ENCODE data around the gene PIF1. TPM values are rescaled to one million over a fixed set of nuclear protein-coding genes. Genes with fewer than 3 reads are reported as not detected.

The PIF1 gene
- total and polyA plus RNA-seq, 7 experiments from 2014 or later: 0.34 to 30.2 (median 1.0) TPM; not detected in 4

DNA sequence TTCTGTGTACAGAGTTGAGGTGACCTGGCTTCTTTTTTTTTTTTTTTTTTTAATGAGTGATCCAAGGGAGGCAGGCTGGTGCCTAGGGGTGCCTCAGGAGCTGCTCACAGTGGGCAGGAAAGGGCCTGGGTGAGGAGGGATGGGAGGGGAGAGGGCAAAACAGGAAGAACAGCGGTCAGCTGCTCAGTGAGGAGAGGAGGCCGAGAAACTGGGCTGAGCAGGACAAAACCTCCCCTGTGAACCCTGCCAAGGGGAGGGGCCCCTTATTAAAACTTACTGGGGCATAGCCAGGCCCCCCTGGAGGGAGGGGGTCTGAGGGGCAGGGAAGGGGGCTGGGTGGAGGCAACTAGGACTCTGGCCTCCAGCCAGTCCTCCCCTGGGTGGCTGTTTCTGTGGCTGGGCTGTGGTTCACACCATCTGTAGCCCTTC is 19.8 kb upstream of the PIF1 start:
- Histone ChIP-seq H3K27ac (ENCODE audit: low read depth, low read length) (peak overlapping the region; percentile 40), H3K27me3 (ENCODE audit: control insufficient read depth in 2 of 2, insufficient read depth in 2 of 2, low read length in 2 of 2) (no peaks in the 10 kb centered on the region), H3K4me1 (ENCODE audit: control insufficient read depth in 2 of 2, insufficient read depth in 2 of 2, low read length in 2 of 2) (peaks cover 39 to 41% of the 10 kb centered on the region in 2 donors), H3K4me3 (ENCODE audit: low read length) (peak overlapping the region; percentile 55), H3K9me3 (ENCODE audit: control insufficient read depth in 2 of 3, low read length in 3 of 3) (no peaks in the 10 kb centered on the region), H3K36me3 (ENCODE audit: control insufficient read depth in 2 of 3, insufficient read depth in 3 of 3, low read length in 3 of 3) (peaks cover 0 to 26% (median under 1%) of the 10 kb centered on the region in 3 experiments)
- H3K36me3 Mint-ChIP-seq: peaks cover 0 to 13% (median 7%) of the 10 kb centered on the region in 5 donors
- ChIA-PET POLR2A (interaction anchor here (0.6 to 3.9 kb wide), 3 partner anchors 9 to 1342 kb away, joined by 3 to 37 read pairs (median 5); no protein-coding TSS in a partner anchor), CTCF (interaction anchor here (0.6 to 1.6 kb wide), 5 partner anchors 9 to 57 kb away, joined by 3 to 8 read pairs (median 4); no protein-coding TSS in a partner anchor)
- intact Hi-C loops (cut with micrococcal nuclease): loop anchor here in 1 of 2 donors (10.0 kb wide), 1 partner anchor 460 kb away; the partner anchor contains the start of genes PCLAF and TRIP4
- no peak for DNase-seq
- no peaks in the 10 kb centered on the region for H3K27me3 Mint-ChIP-seq
- no peak for ATAC-seq
- peak overlapping the region; percentile 85 to 98 (median 96) for H3K4me3 Mint-ChIP-seq
- H3K9me3 Mint-ChIP-seq: no peaks in the 10 kb centered on the region
- peak overlapping the region; percentile 60 to 96 (median 89) for H3K27ac Mint-ChIP-seq
- peaks cover 50 to 73% (median 64%) of the 10 kb centered on the region in 7 donors for H3K4me1 Mint-ChIP-seq

DNA sequence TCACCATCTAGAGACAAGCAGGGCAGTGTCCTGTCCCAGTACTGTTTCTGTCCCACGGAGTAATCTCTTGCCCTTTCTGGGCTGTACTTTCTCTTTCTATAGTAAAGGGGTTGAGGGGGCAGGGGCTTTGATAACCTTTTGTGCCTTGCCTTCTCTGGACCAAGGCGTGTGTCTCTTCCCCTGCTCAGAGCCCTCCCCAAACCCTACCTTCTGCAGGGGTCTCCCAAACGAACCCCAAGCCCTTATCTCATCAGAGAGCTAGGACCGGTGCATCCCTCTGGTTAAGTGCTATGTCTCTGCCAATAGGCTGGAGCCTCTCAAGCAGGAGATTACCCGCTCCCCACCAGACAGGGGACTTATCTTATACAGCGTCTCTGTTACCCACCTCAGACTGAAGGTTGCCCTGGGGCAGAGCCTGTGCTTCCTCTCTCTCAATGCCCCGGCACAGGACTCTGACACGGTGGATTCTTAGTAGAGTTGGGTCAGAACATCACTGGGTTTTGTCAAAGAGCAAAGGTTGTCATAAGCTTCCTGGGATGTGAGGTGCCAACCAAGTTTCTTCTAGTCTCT is 19.2 kb upstream of the PIF1 start:
- Histone ChIP-seq H3K27ac (ENCODE audit: low read depth, low read length) (peak overlapping the region; percentile 40), H3K36me3 (ENCODE audit: control insufficient read depth in 2 of 3, insufficient read depth in 3 of 3, low read length in 3 of 3) (peaks cover 0 to 21% (median 0%) of the 10 kb centered on the region in 3 experiments), H3K27me3 (ENCODE audit: control insufficient read depth in 2 of 2, insufficient read depth in 2 of 2, low read length in 2 of 2) (no peaks in the 10 kb centered on the region), H3K9me3 (ENCODE audit: control insufficient read depth in 2 of 3, low read length in 3 of 3) (no peaks in the 10 kb centered on the region), H3K4me3 (ENCODE audit: low read length) (peak overlapping the region; percentile 55), H3K4me1 (ENCODE audit: control insufficient read depth in 2 of 2, insufficient read depth in 2 of 2, low read length in 2 of 2) (peaks cover 39 to 41% of the 10 kb centered on the region in 2 donors)
- no peaks in the 10 kb centered on the region for H3K27me3 Mint-ChIP-seq
- ChIA-PET CTCF (interaction anchor here (0.6 to 1.6 kb wide), 5 partner anchors 9 to 49 kb away, joined by 3 to 8 read pairs (median 3); no protein-coding TSS in a partner anchor), POLR2A (interaction anchor here (3.9 kb wide), 1 partner anchor 49 kb away, joined by 37 read pairs; no protein-coding TSS in a partner anchor)
- DNase-seq (peak in 1 of 9 donors; percentile 20), ATAC-seq (peak; percentile 11)
- peaks cover 53 to 78% (median 68%) of the 10 kb centered on the region in 7 donors for H3K4me1 Mint-ChIP-seq
- intact Hi-C loops (cut with micrococcal nuclease): loop anchor here (5.0 to 10.0 kb wide), 5 partner anchors 143 to 747 kb away; partner anchors contain the start of genes TRIP4 (in 2 of the 2), PARP16 (in 1 of the 2), PCLAF (in 1 of the 2) and SNX1 (in 1 of the 2)
- H3K36me3 Mint-ChIP-seq: peaks cover 0 to 13% (median 7%) of the 10 kb centered on the region in 5 donors
- no peaks in the 10 kb centered on the region for H3K9me3 Mint-ChIP-seq
- peak overlapping the region; percentile 60 to 96 (median 89) for H3K27ac Mint-ChIP-seq
- peak overlapping the region; percentile 85 to 98 (median 96) for H3K4me3 Mint-ChIP-seq

DNA sequence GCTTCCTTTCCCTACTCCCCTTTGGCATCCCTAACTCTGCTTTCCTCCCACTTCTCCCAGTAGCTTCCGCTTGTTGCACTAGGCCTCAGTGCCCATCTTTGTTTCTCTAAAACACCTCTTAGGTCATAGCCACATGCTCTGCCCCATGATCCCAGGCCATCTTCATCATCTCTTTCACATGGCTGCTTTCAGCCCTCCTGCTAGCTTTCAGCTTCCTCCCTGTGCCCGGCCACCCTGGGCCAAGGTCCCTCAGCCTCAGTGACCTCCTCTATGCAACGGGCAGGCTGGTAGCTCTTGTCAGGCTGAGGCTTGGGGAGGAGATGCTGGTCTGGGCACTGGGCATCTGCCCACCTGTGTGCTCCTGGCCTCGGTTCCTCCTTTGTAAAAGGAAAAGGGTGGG is 18.5 kb upstream of the PIF1 start:
- peaks cover 0 to 17% (median 0%) of the 10 kb centered on the region in 3 experiments for H3K36me3 ChIP-seq (ENCODE audit: control insufficient read depth in 2 of 3, insufficient read depth in 3 of 3, low read length in 3 of 3)
- DNase-seq (no peak), ATAC-seq (no peak)
- H3K4me1 ChIP-seq (ENCODE audit: control insufficient read depth in 2 of 2, insufficient read depth in 2 of 2, low read length in 2 of 2): peaks cover 39 to 41% of the 10 kb centered on the region in 2 donors
- ChIA-PET CTCF (interaction anchor here (0.7 to 1.1 kb wide), 3 partner anchors 34 to 40 kb away, joined by 3 read pairs; no protein-coding TSS in a partner anchor), POLR2A (interaction anchor here (0.6 to 3.9 kb wide), 4 partner anchors 18 to 142 kb away, joined by 3 to 37 read pairs (median 8); partner anchors contain the start of gene PIF1)
- Mint-ChIP-seq H3K9me3 (no peaks in the 10 kb centered on the region), H3K27me3 (no peaks in the 10 kb centered on the region), H3K4me3 (peak overlapping the region; percentile 85 to 98 (median 96)), H3K27ac (peak overlapping the region; percentile 60 to 96 (median 89)), H3K36me3 (peaks cover 0 to 13% (median 7%) of the 10 kb centered on the region in 5 donors), H3K4me1 (peaks cover 54 to 84% (median 75%) of the 10 kb centered on the region in 7 donors)
- no peaks in the 10 kb centered on the region for H3K27me3 ChIP-seq (ENCODE audit: control insufficient read depth in 2 of 2, insufficient read depth in 2 of 2, low read length in 2 of 2)
- H3K4me3 ChIP-seq (ENCODE audit: low read length): peak overlapping the region; percentile 55
- intact Hi-C loops (cut with micrococcal nuclease): loop anchor here (1.0 to 10.0 kb wide), 6 partner anchors 9 to 747 kb away; partner anchors contain the start of genes TRIP4 (in 2 of the 2), PARP16 (in 1 of the 2), PCLAF (in 1 of the 2) and SNX1 (in 1 of the 2)
- no peaks in the 10 kb centered on the region for H3K9me3 ChIP-seq (ENCODE audit: control insufficient read depth in 2 of 3, low read length in 3 of 3)
- H3K27ac ChIP-seq (ENCODE audit: low read depth, low read length): peak overlapping the region; percentile 40

DNA sequence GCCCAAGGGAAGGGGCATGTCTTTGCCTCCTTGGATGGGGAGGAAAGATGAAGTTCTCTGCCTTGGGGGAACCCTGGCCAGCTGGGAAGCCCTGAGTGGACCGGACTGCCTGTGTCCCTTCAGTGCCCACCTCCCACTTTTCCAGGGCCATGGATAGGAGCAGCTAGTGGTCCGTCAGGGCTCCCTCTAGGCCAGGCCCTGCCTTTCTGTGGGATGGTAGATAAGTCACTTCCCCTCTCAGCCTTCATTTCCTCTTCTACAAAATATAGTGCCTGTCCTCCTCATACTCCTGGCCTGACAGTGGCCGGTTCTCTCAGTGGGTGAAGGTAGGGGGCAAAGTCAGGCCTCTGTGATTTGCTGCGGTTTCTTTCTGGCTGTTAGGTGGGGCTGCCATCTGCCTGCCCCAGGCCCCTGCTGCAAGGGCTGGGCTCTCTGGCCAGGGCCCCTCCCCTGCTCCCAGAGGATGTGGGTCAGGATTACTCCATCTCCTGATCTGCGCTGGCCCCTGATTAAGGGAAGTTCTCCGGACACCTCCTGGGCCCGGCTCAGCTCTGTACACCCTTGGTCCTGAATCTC is 17.6 kb upstream of the PIF1 start:
- CTCF ChIA-PET: interaction anchor here (0.7 to 1.0 kb wide), 2 partner anchors 38 to 41 kb away, joined by 3 to 4 read pairs; no protein-coding TSS in a partner anchor
- Mint-ChIP-seq H3K9me3 (no peaks in the 10 kb centered on the region), H3K36me3 (peaks cover 0 to 11% (median 2%) of the 10 kb centered on the region in 5 donors), H3K27ac (peak overlapping the region; percentile 58 to 96 (median 89)), H3K4me3 (peak overlapping the region; percentile 85 to 98 (median 96)), H3K27me3 (no peaks in the 10 kb centered on the region), H3K4me1 (peaks cover 59 to 88% (median 84%) of the 10 kb centered on the region in 7 donors)
- Histone ChIP-seq H3K4me3 (ENCODE audit: low read length) (peak overlapping the region; percentile 63), H3K27ac (ENCODE audit: low read depth, low read length) (peak overlapping the region; percentile 75), H3K27me3 (ENCODE audit: control insufficient read depth in 2 of 2, insufficient read depth in 2 of 2, low read length in 2 of 2) (no peaks in the 10 kb centered on the region), H3K4me1 (ENCODE audit: control insufficient read depth in 2 of 2, insufficient read depth in 2 of 2, low read length in 2 of 2) (peaks cover 46 to 51% of the 10 kb centered on the region in 2 donors), H3K9me3 (ENCODE audit: control insufficient read depth in 2 of 3, low read length in 3 of 3) (no peaks in the 10 kb centered on the region), H3K36me3 (ENCODE audit: control insufficient read depth in 2 of 3, insufficient read depth in 3 of 3, low read length in 3 of 3) (peaks cover 0 to 9% (median 0%) of the 10 kb centered on the region in 3 experiments)
- POLR2A ChIA-PET: interaction anchor here (1.2 to 3.9 kb wide), 3 partner anchors 17 to 51 kb away, joined by 8 to 37 read pairs (median 9); partner anchors contain the start of gene PIF1
- DNase-seq (no peak), ATAC-seq (peak; percentile 13)
- intact Hi-C loops (cut with micrococcal nuclease): loop anchor here (1.0 to 10.0 kb wide), 6 partner anchors 8 to 746 kb away; partner anchors contain the start of genes TRIP4 (in 2 of the 2), PARP16 (in 1 of the 2), PCLAF (in 1 of the 2) and SNX1 (in 1 of the 2)

DNA sequence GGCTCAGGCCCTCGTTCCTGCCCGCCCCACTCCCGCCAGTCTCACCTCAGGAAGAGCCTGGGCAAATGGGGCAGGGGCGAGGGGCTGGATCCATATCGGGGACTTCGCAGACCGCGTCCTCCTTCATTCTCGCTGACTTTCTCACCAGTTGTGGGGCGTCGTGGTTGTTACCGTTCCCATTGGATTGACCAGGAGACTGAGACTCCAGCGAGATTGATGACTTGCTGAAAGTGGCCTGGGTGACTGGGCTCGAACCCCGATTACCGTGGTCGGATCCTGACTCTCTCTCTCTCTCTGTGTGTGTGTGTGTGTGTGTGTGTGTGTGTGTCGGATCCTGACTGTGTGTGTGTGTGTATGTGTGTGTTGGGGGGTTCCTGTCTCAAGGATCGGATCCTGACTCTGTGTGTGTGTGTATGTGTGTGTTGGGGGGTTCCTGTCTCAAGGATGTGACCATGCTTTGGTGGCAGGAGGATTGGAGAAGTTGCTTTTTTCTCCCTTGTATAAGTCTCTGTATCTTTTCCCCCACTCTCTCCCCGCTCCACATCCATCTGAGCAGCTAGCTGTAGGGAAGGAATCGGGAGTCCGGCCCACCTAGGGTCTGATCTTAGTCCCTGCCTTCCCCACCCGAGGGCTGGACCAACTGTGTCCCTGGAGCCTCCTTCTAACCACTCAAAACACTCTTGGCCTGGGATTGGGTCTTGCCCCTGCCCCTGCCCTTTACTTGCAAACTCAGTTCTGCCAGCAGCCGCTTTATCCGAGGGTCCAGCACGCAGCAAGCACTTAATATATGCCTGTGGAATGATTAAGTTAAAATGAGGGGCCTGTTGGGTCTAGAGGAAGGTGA is 16.9 kb upstream of the PIF1 start:
- intact Hi-C loops (cut with micrococcal nuclease): loop anchor here (5.0 to 10.0 kb wide), 5 partner anchors 145 to 745 kb away; partner anchors contain the start of genes TRIP4 (in 2 of the 2), PARP16 (in 1 of the 2), PCLAF (in 1 of the 2) and SNX1 (in 1 of the 2)
- ATAC-seq: no peak

More for the DNA sequence above, 16.9 kb upstream of the PIF1 start:
- H3K9me3 ChIP-seq (ENCODE audit: control insufficient read depth in 2 of 3, low read length in 3 of 3): no peaks in the 10 kb centered on the region
- H3K27ac ChIP-seq (ENCODE audit: low read depth, low read length): peak overlapping the region; percentile 75
- H3K36me3 ChIP-seq (ENCODE audit: control insufficient read depth in 2 of 3, insufficient read depth in 3 of 3, low read length in 3 of 3): peaks cover 0 to under 1% (median 0%) of the 10 kb centered on the region in 3 experiments
- no peaks in the 10 kb centered on the region for H3K27me3 ChIP-seq (ENCODE audit: control insufficient read depth in 2 of 2, insufficient read depth in 2 of 2, low read length in 2 of 2)
- H3K4me3 ChIP-seq (ENCODE audit: low read length): peak overlapping the region; percentile 63
- Mint-ChIP-seq H3K27me3 (no peaks in the 10 kb centered on the region), H3K36me3 (peaks cover 0 to 9% (median 0%) of the 10 kb centered on the region in 5 donors), H3K4me1 (peaks cover 62 to 90% (median 87%) of the 10 kb centered on the region in 7 donors), H3K9me3 (no peaks in the 10 kb centered on the region), H3K4me3 (peak overlapping the region; percentile 85 to 98 (median 96)), H3K27ac (peak overlapping the region; percentile 83 to 96 (median 91))
- ChIA-PET CTCF (interaction anchor here (0.7 to 1.0 kb wide), 2 partner anchors 42 to 654 kb away, joined by 3 to 4 read pairs; no protein-coding TSS in a partner anchor), POLR2A (interaction anchor here (2.2 to 3.9 kb wide), 2 partner anchors 17 to 52 kb away, joined by 9 to 37 read pairs; partner anchors contain the start of gene PIF1)
- peaks cover 51 to 53% of the 10 kb centered on the region in 2 donors for H3K4me1 ChIP-seq (ENCODE audit: control insufficient read depth in 2 of 2, insufficient read depth in 2 of 2, low read length in 2 of 2)
- peak in 2 of 9 donors; percentile 24 to 33 for DNase-seq

Measured in naive thymus-derived CD4-positive, alpha-beta T cell (primary cell).